Thymus (tissue), 14 donors: ENCODE data around the gene SEMA3D. TPM values are rescaled to one million over a fixed set of nuclear protein-coding genes. Genes with fewer than 3 reads are reported as not detected.

Experiments
- DNase-seq, 9 donors: peaks; one replicate each; pipeline ENCODE4 v3.0.0-alpha.2; 2013; ENCODE audit warnings: low spot score in 9 of 9, low read depth in 6 of 9, missing footprints in 1 of 9
- H3K27ac ChIP-seq, 2 donors: one replicate each; pipeline ENCODE4 v1.5.1; 2013; ENCODE audit warnings: control low read depth in 1 of 2, low read depth in 1 of 2, low read length in 1 of 2, mild to moderate bottlenecking in 1 of 2, moderate library complexity in 1 of 2
- H3K27me3 ChIP-seq, 2 donors: one replicate each; pipeline ENCODE4 v1.5.1; 2013; ENCODE audit warnings: low read length in 1 of 2; ENCODE audit not compliant: control insufficient read depth in 2 of 2, insufficient read depth in 1 of 2
- H3K36me3 ChIP-seq, 2 donors: one replicate each; pipeline ENCODE4 v1.5.1; 2013; ENCODE audit warnings: low read length in 1 of 2, mild to moderate bottlenecking in 1 of 2, moderate library complexity in 1 of 2; ENCODE audit not compliant: control insufficient read depth in 2 of 2, insufficient read depth in 2 of 2
- H3K4me1 ChIP-seq, 2 donors: one replicate each; pipeline ENCODE4 v1.5.1; 2013; ENCODE audit warnings: low read length in 2 of 2; ENCODE audit not compliant: control insufficient read depth in 2 of 2, insufficient read depth in 2 of 2
- H3K4me3 ChIP-seq, 2 donors: one replicate each; pipeline ENCODE4 v1.5.1; 2013; ENCODE audit warnings: low read length in 2 of 2, control low read depth in 1 of 2, mild to moderate bottlenecking in 1 of 2
- H3K9me3 ChIP-seq, 2 donors: one replicate each; pipeline ENCODE4 v1.5.1; 2013; ENCODE audit warnings: low read length in 1 of 2, mild to moderate bottlenecking in 1 of 2; ENCODE audit not compliant: control insufficient read depth in 2 of 2, insufficient read depth in 1 of 2
- WGBS: extraction: QIAGEN DNeasy Blood & Tissue Kit; methylation state at CpG from one replicate; pipeline ENCODE4 v1.1.7; 2013; 5-methylcytosine and 5-hydroxymethylcytosine counted together
- long read RNA-seq, 10 donors: transcript quantifications; one replicate each; lab custom pipeline, GENCODE V29; 2026
- polyA plus RNA-seq: library from polyadenylated mRNA; stranded (reverse); fragments of 200-250 nt; gene quantifications from one replicate; pipeline ENCODE4 v1.2.3, GENCODE V29; 2013
- total RNA-seq: library from RNA; stranded (reverse); fragments of 120-200 nt; gene quantifications from one replicate; pipeline ENCODE4 v1.2.4, GENCODE V29; 2013
- donor health status: healthy.

Gene SEMA3D
- total RNA-seq: 1.3 TPM
- polyA plus RNA-seq: 0.32 TPM
- long read RNA-seq, donor 1: 0 reads
- long read RNA-seq, donor 2: 0 reads
- long read RNA-seq, donor 3: 0 reads
- long read RNA-seq, donor 4: 0 reads
- long read RNA-seq, donor 5: 0 reads
- long read RNA-seq, donor 6: 0 reads
- long read RNA-seq, donor 7: 0 reads
- long read RNA-seq, donor 8: 0 reads
- long read RNA-seq, donor 9: 0 reads
- long read RNA-seq, donor 10: 0 reads

DNA sequence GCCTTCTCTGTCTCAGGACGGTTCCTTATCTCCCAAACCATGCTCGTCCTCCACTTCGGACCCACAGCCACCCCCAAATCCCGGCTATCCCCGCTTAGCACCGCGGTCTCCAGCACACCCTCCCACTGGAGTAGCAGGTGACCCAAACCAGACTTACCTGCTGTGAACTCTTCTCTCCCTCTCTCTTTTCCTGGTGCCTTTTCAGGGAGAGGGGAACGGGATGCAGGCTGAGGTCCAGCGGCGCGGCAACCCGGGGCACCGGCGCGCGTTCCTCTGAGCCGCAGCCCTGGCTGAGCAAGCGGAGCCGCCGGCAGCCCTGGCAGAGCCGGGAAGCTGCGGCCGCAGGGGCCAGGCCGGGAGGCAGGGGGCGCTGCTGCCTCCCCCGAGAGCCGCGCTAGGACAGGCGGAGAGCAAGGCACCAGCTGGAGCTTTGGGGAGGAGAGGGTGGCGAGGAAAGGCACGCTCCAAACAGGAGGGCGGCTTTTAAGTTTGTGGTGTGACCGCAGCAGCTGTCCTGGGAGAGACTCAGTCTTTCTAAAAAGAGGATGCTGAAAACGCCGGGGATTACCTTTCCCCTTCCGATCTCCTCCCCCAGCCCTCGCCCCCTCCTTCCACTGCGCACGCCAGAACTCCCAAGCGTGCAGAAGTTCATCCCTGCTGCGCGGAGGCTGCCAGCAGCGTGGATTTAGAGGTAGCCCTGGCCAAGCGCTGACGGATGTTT lies at the start of gene SEMA3D:
SEMA3D (minus strand) TSS at position 536 of the 721 bp plus-strand sequence. CDS start 65,165 bp downstream, outside the sequence.
- DNase-seq: peak in 7 of 9 donors; percentile 6 to 57 (median 34)
- H3K27ac ChIP-seq: no peak within 1 kb of the TSS
- H3K4me1 ChIP-seq: peaks cover 0 to 2% of the 10 kb centered on the region in 2 donors
- peaks cover 21 to 32% of the 10 kb centered on the region in 2 donors for H3K27me3 ChIP-seq
- under 1% methylated on average over 45 of the region's 45 CpGs for WGBS
- H3K4me3 ChIP-seq: peak within 1 kb of the TSS in 1 of 2 donors; percentile 31
- H3K9me3 ChIP-seq: peaks cover 0 to 4% of the 10 kb centered on the region in 2 donors
- H3K36me3 ChIP-seq: no peaks in the 10 kb centered on the region

DNA sequence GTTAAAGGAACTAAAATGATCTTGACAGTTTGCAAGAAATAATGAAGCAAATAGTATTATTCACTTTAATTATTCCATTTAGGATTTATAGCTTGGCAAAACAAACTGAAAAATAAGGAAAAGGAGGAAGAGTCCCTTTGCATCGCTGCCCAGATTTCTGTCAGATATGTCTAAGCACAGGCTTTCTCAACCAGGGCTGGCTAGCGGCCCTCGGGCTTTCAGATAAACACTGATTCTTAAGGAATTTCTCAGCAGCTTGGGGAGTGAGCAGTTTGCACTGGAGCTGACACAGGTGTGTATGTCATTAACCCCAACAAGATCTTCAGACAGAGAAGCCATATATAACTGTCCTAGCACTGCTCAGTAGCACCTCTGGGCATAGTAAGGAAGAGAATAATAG lies 47.9 kb upstream of the SEMA3D start:
- no peaks in the 10 kb centered on the region for H3K9me3 ChIP-seq
- no peak overlapping the region for H3K4me3 ChIP-seq
- whole genome bisulfite sequencing: 90% methylated on average over 3 of the region's 3 CpGs
- no peaks in the 10 kb centered on the region for H3K36me3 ChIP-seq
- DNase-seq: no peak
- no peaks in the 10 kb centered on the region for H3K4me1 ChIP-seq
- H3K27ac ChIP-seq: no peak overlapping the region
- H3K27me3 ChIP-seq: no peaks in the 10 kb centered on the region

- Histone ChIP-seq H3K4me1 (no peaks in the 10 kb centered on the region), H3K27ac (no peak overlapping the region), H3K4me3 (no peak overlapping the region), H3K36me3 (no peaks in the 10 kb centered on the region), H3K27me3 (no peaks in the 10 kb centered on the region), H3K9me3 (no peaks in the 10 kb centered on the region)
- DNase-seq: no peak
- WGBS: 93% methylated on average over 2 of the region's 2 CpGs
Observed at GRCh38 chr7:85232068-85232467, 45.2 kb upstream of the SEMA3D start.

GRCh38 chr7:85230623-85231022 lies 43.8 kb upstream of the SEMA3D start:
- no peaks in the 10 kb centered on the region for H3K36me3 ChIP-seq
- 72% methylated on average over 3 of the region's 3 CpGs for WGBS

DNA sequence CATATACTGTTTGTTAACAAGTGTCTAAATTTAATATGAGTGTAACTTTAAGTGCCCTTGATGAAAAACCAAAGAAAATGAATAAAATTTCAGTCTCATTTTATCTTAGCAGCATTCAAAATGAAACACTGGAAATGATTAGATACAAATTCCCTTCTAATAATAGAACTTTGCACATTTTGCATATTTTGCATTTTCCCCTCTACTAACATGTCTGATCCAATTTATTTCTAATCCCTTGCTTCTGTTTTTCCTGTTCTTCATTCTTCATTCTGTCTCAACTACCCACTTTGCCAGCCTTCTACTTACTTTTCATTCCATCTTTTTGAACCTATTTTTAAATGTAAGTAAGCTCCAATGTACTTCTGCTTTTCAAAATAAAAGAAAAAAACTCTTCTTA lies 42.7 kb upstream of the SEMA3D start:
- no peaks in the 10 kb centered on the region for H3K9me3 ChIP-seq
- no peak for DNase-seq

More at GRCh38 chr7:85230623-85231022, 43.8 kb upstream of the SEMA3D start:
- Histone ChIP-seq H3K27me3 (no peaks in the 10 kb centered on the region), H3K4me1 (no peaks in the 10 kb centered on the region), H3K4me3 (no peak overlapping the region), H3K9me3 (no peaks in the 10 kb centered on the region), H3K27ac (no peak overlapping the region)
- DNase-seq: no peak

GRCh38 chr7:85226361-85227085 lies 39.7 kb upstream of the SEMA3D start:
- Histone ChIP-seq H3K9me3 (no peaks in the 10 kb centered on the region), H3K27me3 (no peaks in the 10 kb centered on the region), H3K4me1 (no peaks in the 10 kb centered on the region), H3K27ac (no peak overlapping the region), H3K36me3 (no peaks in the 10 kb centered on the region), H3K4me3 (no peak overlapping the region)
- DNase-seq: no peak
- WGBS: 93% methylated on average over 3 of the region's 3 CpGs

More for the DNA sequence above, 42.7 kb upstream of the SEMA3D start:
- no peaks in the 10 kb centered on the region for H3K36me3 ChIP-seq
- no peaks in the 10 kb centered on the region for H3K4me1 ChIP-seq
- no peaks in the 10 kb centered on the region for H3K27me3 ChIP-seq
- H3K27ac ChIP-seq: no peak overlapping the region
- H3K4me3 ChIP-seq: no peak overlapping the region

GRCh38 chr7:85224171-85224570 lies 37.3 kb upstream of the SEMA3D start:
- Histone ChIP-seq H3K27me3 (no peaks in the 10 kb centered on the region), H3K4me3 (no peak overlapping the region), H3K36me3 (no peaks in the 10 kb centered on the region), H3K4me1 (no peaks in the 10 kb centered on the region), H3K27ac (no peak overlapping the region), H3K9me3 (no peaks in the 10 kb centered on the region)
- DNase-seq: no peak
- 93% methylated on average over 3 of the region's 3 CpGs for WGBS

DNA sequence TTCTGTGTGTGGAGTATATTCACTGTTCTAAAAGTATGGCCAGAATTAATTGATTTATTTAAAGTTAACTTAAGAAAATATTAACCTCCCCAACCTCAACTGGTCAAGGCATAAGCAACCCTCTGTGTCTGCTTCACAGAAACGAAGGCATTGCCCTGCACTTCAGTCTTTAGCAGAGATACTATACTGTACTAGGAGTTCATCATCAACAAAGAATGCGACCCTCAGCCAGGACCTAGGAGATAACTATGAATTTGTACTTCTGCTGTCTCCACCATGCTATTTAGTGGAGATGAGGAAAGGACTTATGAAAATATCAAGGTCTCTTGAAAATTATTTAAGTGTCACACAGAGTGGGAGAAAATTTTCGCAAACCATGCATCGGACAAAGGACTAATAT lies 35.7 kb upstream of the SEMA3D start:
- Histone ChIP-seq H3K27ac (no peak overlapping the region), H3K4me1 (no peaks in the 10 kb centered on the region), H3K4me3 (no peak overlapping the region), H3K36me3 (no peaks in the 10 kb centered on the region), H3K27me3 (no peaks in the 10 kb centered on the region), H3K9me3 (no peaks in the 10 kb centered on the region)
- DNase-seq: no peak
- WGBS: 90% methylated on average over 4 of the region's 4 CpGs

GRCh38 chr7:85221796-85222195 lies 34.9 kb upstream of the SEMA3D start:
- H3K36me3 ChIP-seq: no peaks in the 10 kb centered on the region
- no peaks in the 10 kb centered on the region for H3K4me1 ChIP-seq
- no peaks in the 10 kb centered on the region for H3K9me3 ChIP-seq
- no peak overlapping the region for H3K4me3 ChIP-seq
- H3K27ac ChIP-seq: no peak overlapping the region
- no peaks in the 10 kb centered on the region for H3K27me3 ChIP-seq
- DNase-seq: no peak
